Cerebellar cortex (tissue), 1 donor: ENCODE measurements around the gene SETD3.

Experiments
- DNase-seq: peaks from one replicate; pipeline ENCODE4 v3.0.0-alpha.2; 2015; ENCODE audit warnings: low spot score

The SETD3 gene

DNA sequence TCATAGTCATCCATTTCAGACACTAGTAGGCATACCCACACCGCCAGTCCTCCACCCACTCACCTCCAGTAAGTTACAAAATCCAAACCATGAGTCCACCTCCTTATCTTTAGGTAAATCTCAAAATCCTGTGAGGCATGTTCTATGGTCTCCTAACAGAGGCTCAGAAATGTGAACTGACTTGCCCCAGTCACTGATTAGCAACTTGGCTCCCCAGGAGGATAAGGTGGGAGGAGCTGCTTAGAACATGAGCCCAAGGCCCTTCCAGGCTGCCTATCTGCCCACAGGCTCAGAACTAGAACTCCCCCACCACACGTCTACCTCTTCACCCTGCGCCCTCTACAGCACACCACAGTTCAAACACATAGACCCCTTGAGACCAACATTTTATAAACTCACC is 19.9 kb downstream of the SETD3 start:
- DNase-seq: no peak

DNA sequence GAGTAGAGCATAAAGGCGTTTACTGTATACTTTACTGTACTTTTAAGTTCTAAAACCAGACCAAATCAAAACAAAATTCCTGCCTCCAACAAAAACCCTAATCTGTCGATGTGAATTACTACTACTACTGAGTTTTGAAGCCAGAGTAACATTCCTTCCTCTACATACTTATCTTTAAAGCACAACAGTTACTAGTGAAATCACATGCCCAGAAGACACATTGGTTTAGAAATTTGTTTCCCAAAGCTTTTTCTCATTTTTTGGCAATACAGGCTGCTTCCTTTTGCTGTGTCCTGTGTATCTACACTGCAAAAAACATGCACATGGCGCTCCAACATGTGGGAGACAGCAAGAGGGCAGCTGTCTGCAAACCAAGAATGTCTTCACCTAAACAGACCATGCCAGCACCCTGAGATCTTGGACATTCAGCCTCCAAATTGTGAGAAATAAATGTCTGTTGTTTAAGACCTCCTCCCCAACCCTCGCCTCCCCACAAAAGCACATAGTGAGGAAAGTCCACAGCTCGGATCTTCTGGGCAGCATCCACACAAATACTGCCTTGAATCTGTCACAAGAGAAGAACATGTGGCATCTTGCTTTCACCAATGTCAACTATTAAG is 21.1 kb downstream of the SETD3 start:
- no peak for DNase-seq

DNA sequence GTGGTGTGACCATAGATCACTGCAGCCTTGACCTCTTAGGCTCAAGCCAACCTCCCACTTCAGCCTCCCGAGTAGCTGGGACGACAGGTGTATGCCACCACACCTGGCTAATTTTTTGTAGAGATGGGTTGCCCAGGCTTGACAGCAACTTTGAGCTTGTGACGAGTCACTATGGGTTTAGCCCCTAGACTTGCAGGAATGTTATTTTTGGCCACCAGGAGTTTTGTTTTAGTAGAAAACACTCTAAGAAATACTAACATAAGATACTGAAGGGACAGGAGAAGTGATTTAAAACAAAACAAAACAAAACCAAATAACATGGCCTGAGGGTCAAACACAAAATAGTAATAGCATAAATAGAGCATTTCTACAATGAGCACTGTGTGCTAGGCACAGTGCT is 26.4 kb downstream of the SETD3 start:
- DNase-seq: no peak

DNA sequence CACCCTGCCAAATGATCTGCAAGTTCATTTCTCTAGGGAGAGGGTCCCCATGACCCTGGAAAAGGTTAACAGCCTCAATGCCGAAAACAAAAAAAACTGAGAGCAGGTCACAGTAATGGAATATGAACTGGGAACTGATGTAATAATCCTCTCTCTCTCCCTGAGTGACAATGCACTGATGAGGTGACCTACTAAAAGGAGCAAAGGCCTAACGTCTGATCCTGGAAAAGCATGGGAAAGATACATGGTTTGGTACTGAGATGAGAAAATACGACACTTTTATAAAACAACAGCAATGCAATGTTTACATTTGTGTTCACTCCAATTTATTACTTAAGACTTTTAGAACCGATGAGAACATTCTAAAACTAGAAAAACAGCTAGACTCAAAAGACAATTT is 27.7 kb downstream of the SETD3 start:
- no peak for DNase-seq

DNA sequence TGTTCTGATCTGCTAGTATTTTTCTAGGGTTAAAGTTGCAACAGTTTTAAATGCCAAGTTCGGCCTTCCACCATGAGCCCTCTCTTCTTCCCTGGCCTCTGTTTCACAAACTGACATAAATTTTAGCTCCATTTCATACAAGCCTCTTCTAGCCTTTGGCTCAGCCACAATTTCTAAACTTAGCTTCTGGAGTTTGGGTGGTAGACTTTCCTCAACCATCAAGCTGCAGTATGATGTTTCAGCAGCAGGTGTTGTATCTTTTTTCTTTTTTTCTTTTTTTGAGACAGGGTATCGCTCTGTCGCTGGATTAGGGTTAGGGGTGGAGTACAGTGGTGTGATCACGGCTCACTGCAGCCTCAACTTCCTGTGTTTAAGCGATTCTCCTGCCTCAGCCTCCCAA is 29.4 kb downstream of the SETD3 start:
- no peak for DNase-seq

DNA sequence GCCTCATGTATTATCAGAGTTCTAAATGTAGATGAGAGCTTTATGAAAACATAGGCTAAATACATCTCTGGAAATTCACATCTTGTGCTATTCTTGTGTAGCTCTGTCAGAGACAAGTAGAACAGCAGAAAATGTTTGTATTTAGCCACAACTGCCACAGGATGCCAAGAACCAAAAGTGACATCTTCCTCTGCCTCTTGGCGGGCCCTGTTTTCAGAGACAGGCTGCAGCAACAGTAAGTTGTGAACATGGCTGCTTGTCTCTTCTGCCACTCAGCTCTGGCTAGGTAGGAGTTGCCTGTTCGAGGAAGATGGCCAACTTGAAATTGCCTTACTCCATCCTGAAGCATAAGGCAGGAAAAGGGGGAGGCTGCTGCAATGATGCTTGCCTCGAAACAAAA is 30.4 kb downstream of the SETD3 start:
- no peak for DNase-seq

DNA sequence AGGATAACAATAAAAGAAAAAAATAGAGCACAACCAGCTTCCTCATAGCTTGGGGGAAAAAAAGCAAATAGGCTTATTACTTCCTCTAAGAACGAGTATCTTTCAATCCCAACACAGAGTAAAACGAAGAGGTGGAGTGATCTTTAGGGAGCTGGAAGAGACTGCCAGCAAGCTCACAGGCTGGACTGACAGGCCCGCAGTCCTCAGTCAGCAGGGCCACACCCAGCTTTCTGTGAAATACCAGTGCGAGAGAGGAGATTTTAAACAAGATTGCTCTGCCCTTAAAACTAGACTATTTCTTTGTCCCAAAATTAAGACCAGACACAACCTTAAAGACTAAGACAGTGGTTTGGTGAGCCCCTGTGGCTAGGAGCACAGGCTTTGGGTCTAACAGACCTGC is 32.9 kb downstream of the SETD3 start:
- DNase-seq: no peak

DNA sequence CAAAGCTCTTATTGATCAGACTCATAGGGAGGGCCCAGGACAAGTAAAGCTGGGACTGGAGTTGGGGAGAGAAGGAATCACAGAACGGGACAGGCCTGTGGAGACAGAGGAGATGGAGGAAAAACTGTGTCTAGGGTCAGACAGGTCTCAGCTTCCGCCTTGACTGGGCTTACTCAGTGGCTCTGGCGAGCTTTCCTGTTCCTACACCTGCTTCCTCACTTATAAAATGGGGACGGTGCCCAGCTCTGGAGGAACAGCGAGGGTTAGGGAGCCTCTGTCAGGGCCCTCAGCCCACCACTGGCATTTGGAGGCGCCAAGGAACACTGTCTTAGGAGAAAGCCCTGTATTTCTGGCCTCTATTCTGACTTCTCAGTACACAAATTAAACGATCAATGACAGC is 34.7 kb downstream of the SETD3 start:
- no peak for DNase-seq

DNA sequence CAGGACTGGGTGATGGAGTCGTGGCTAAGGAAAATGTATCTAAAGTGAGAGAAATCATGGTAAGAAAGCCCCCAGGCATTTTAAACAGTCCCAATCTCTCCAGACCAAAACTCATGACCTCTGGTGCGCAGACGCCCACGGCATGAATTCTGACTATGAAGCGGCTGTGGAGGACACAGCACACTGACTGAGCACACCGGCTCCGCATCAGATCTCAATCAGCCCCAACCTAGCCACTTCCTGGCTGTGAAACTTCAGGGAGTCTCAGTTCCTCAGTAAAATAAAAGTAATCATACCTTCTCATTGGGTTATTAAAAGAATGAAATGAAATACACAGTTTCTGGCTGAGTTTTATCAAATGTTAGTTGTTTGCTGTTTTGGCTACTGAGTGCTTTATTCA is 38.7 kb downstream of the SETD3 start:
- DNase-seq: no peak

DNA sequence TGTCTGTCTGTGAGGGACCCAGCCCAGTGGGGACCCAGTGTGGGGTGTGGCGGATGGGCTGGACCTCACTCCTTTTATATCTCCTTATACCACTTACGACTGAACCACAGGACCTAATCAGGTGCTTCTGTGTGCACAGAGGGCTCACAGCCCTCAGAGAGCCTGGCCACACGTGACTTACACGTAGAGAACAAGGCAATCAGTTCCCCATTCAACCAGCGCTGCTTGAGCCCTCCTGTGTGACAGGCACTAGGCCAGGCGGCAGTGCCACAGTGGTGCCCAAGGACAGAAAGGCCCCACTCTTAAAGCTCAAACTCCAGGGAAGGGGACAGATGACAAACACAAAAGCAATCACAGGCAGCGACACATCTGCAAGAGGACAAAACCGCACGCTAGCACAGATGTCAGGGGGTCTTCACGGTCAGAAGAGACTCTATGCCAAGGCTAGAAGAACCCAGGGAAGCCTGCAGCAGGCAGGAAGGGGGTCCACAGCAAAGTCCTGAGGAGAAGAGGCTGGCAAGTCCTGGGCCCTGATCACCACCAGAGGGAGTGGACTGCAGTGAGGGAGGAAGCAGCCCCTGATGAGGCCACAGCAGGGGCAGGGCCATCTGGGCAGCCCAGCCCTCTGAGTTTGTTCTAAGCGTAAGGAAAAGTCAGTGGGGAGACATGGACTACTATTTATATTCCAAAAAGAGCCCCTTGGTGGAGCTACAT is 39.3 kb downstream of the SETD3 start:
- DNase-seq: peak; percentile 17

DNA sequence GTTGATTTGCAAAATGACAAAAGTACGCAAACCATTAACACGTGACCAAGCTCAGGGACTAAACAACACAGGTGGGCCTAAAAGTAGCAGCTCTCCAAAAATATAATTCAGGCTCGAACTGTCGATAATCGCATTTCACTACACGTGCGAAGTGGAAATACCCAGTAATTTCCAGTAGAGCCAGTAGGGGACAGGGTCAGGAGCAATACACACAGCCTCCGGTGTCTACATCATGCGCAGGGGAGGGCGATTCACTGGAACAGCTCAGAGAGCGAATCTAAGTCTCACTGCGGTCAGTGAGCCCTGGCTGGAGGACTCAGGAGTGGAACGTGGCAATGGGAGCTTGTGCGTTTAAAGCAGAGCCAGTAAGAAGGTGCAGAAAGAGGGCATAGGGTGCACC is 40.4 kb downstream of the SETD3 start:
- no peak for DNase-seq

DNA sequence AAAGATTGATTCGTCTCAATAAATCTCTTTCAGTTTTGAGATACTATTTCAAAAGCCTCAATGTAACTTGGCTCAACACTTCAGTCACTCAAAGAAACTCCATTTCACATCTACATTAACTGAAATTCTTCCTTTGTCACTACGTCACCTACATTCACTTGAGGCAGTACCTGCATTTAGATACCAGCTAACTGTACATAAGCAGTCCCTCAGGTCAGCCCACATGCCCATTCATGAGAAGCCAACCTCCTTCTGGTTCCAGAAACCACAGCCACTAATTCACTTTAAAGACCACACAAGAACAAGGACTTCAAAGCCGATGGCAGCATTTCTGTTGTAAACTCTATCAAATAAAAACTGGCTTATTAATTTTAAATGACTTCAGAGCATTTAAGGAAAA is 43.0 kb downstream of the SETD3 start:
- no peak for DNase-seq

DNA sequence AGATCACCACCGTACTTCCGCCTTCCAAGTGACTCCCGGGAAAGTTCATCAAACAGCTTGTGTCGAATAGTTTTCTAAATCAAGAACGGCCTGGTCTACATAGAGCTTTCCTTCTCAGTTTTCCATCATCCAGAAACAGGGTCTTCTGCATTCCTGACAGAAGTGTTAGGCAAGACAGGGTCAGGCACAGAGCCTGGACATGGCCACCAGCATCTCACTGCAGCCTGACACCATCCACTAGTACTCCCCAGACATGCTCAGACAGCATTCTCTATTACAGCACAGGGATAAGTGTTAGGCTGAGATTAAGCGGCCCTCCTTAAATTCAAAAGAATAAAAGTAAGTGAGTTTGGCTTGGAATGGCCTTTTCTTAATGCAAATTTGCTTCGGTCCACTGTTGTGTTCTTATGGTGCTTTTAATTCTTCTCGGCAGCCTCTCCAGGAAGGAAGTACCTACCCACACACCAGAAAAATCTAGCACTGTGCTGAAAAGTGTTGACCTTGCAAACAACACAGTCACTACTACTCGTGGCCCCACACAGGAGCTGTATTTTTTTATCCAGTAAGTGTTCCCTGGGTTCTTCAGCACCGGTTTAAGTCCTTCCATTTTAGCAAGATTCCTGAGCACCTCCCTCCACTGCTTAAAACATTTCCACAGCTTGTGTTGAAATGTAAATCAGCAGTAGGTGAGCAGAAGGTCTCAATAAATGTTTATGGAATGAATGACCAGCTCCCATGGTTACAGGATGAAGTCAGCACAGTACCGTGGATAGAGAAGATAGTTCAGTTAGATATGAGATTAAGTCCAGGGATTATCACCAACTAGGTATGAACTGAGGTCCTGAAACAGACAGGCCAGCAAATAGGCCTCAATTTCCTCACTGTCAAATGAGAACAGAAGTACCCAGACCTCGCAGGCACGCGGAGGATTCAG is 44.1 kb downstream of the SETD3 start:
- no peak for DNase-seq

DNA sequence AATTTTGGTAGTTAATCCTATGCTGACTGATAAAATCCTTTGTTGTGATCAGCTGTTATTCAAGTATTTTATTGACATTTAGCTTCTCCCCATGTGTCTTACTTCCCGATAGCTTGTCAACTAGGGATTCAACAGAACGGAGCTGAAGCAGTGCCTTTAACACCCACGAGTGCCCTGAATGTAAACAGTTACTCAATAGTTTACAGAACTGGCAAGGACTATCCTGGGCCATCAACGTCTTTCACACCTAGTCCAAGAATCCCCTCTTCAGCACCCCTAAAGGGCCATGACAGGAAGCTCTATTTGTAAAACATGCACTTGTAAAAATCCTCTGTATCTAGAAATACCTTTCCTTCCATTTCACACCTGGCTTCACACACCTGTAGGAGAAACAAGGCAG is 45.3 kb downstream of the SETD3 start:
- DNase-seq: no peak

DNA sequence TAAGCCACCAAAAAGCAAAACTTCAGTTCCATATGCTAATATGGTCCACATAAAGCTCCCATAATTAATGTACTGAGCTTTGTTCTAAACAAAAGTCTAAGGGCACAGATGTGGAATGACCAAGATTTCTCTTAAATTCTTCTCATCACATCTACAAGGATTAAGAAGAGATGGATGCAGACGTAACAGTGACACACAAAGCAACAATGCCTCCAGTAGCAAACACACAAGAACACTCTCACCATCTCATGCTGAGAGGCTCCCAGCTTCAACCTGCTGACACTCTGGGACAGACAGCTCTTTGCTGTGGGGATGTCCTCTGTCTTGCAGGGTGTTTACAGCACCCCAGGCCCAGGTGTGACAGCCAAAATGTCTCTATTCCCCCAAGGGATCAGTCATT is 48.2 kb downstream of the SETD3 start:
- no peak for DNase-seq

DNA sequence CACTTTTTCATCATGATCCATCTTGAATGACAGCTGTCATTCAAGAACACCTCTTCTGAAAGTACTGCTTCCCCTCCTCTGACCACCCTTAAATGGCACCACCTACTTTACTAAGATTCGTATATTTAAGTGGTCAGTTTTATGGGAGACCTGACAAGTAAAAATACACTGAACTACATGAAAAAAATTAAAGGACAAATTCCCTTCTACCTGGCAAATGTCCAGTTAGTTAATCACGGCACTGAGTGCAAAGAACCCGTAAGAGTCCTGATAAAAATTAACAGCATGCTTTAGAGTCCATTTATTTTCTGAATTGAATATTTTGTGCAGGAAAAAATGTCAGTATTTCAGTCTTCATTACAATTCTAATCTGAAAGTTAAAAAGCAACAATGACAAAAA is 48.7 kb downstream of the SETD3 start:
- no peak for DNase-seq

DNA sequence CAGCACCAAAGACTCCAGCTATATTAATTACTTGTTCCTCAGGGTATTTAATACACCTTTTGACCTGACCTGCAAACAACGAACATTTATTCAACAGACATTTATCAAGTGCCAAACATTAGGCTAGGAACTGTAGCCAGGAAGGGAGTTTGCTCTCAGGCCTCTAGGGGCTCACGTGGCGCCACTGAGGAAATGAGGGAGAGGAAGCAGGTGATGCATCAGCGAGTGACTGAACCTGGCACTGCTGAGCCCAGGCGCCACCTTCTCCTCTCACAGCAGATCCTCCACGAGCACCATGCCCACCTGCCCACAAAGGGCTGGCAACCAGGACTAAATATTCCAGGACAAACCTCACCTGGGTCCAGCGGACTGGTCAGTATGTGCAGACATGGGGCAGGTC is 50.2 kb downstream of the SETD3 start:
- no peak for DNase-seq

DNA sequence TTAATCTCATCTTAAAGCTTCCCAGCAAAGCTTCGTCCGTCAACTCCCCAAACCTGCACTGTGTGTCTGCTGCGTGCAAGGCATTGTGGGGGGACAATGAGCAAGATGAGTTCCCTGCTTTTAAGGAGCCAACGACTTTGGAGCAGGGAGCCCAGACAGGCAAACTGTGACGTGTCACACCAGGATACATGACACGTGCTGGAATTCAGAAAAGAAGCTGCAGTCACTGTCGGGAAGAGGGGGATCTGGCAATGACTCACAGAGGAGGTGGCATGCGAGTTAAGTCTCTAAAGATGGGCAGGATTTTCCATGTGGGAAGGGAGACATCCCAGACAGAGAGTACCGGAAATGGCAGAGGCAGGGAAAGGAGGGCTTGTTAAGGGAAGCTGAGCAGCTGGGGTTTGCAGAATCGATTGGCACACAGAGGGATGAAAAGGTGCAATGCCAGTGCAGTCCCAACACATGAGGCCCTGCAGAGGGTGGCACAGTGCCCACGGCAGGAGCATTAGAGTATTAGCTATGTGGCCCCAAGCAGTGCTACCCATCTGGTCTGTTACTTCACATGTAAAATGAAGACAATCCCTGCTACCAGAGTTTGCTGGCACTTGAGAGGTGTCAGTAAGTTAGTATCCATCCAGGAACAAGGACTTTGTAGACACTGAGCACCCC is 52.9 kb downstream of the SETD3 start:
- peak; percentile 73 for DNase-seq

DNA sequence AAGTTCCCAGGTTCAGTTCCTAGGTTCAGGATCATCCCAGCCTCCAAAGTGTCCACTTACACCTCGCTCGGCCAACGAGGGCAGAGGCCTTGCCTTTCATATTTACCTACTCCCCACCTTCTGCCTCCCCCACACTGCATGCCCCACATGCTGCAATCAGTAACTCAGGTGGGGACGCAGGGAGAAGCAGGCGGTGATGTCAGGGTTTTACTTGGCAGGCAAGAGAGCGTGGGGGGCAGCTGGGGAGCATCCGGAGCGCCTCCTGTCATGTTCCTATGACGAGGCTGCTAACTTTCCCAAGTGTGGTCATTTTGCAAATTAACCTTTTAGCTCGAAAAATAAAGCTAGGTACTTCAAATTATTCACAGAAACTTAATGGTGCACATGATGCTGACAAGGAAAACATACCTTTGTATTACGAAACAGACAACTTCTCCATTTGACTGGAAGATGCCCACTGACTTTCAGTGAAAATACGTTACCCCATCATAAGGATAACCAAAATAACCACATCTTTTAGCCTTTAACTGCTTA is 53.8 kb downstream of the SETD3 start:
- DNase-seq: no peak

DNA sequence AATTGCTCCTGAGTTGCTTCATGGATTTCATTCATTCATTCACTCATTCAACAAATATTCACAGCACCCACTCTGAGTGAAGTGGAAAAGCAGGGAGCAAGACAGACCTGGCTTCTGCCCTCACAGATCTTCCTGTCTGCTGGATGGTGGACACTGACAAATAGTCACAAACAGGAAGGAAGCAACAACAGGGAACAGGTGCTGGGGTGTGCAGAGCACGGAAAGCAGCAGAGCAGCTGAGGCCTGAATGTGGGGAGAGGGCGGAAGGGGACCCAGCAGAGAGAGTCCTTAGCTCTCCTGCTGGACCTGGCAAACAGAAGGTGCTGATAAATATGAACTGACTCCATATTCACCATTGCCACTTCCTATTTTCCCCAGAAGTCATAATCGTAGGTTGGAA is 54.4 kb downstream of the SETD3 start:
- DNase-seq: no peak

DNA sequence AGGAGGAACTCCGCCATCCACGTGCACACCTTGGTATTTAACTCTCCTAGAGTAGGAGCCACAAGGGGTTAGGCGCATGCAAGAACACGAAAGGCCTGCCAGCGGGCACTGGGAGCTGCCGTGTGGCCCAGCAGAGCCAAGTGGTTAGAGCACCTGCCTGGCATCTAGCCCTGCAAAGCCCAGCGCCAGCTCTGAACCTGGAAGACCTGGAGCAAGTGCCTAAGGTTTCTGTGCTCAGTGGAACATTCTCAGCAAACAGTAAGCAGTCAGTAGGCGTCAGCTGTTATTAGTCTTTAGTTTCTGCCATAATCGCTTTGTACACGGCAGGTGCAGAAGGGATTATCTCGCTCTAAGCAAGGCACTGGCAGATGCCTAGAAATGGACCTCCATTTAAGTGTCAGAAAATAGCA is 55.4 kb downstream of the SETD3 start:
- DNase-seq: peak; percentile 68

DNA sequence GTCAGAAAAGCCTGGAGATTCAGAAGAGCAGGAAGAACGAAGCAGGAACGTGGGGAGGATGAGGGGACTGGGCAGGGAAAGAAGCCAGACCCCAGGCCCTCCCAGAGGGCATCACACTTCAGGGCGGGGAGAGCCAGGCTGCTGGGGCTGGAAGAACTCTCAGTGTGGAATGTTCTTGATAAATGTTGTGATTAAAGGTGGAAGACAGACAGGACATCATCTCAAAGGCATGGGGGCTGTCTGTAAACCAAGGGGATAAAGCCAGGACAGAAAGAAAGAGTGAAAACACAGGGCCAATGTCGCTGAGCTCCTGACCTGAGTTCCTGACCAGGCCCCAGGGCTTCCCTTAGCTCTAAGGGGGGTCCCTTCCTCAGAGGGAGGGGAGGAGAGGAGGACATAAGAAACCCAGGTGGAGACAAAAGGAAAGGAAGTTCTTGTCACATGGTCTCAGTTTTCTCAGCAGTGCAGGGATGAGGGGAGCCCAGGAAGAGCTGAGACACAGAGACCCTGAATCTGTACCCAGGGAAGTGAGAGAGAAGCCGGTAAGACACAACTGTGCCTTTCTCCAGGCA is 56.3 kb downstream of the SETD3 start:
- DNase-seq: no peak
